Activated CD8-positive, alpha-beta T cell treated with anti-CD3 and anti-CD28 coated beads for 36 hours (primary cell): ENCODE measurements around the gene MANBA. TPM values are rescaled to one million over a fixed set of nuclear protein-coding genes. Genes with fewer than 3 reads are reported as not detected.
"Not testable (repeated sequence)": the region's sequence is repeated elsewhere in the genome, so short reads cannot be mapped to it uniquely, and the experiment has no call there.

Experiments used
- ATAC-seq: fragments of 200-7000 bp; cut with Tn5 transposase; one replicate; pipeline ENCODE4 v1.10.0; 2021; ENCODE audit warnings: mild to moderate bottlenecking, moderate library complexity
- CTCF ChIA-PET: fragments of 350-600 bp; sonication (Branson Sonifier 250); formaldehyde crosslinking; loops from one replicate; lab custom pipeline; 2021; ENCODE audit warnings: antibody characterized with exemption; lab: Charles Lee
- POLR2A ChIA-PET: fragments of 350-600 bp; sonication (Branson Sonifier 250); formaldehyde crosslinking; loops from one replicate; lab custom pipeline; 2021; ENCODE audit warnings: antibody characterized with exemption; lab: Charles Lee
- DNase-seq: peaks from one replicate; pipeline ENCODE4 v3.0.0-alpha.2; 2020
- H3K27ac Mint-ChIP-seq: one replicate; pipeline ENCODE4 v1.8.0; 2021; ENCODE audit warnings: mild to moderate bottlenecking, mixed read lengths
- H3K27me3 Mint-ChIP-seq: one replicate; pipeline ENCODE4 v1.8.0; 2021; ENCODE audit warnings: mixed read lengths
- H3K36me3 Mint-ChIP-seq: one replicate; pipeline ENCODE4 v1.8.0; 2021; ENCODE audit warnings: low read depth, mixed read lengths
- H3K4me1 Mint-ChIP-seq: one replicate; pipeline ENCODE4 v1.8.0; 2021; ENCODE audit warnings: low read depth, mixed read lengths
- H3K4me3 Mint-ChIP-seq: one replicate; pipeline ENCODE4 v1.8.0; 2021; ENCODE audit warnings: mild to moderate bottlenecking, moderate library complexity, mixed read lengths
- H3K9me3 Mint-ChIP-seq: one replicate; pipeline ENCODE4 v1.8.0; 2021; ENCODE audit warnings: mixed read lengths
- CTCF ChIP-seq: fragments of 200-600 bp; IDR thresholded peaks from one replicate; pipeline ENCODE4 v1.8.0; 2022; ENCODE audit warnings: antibody characterized with exemption, mild to moderate bottlenecking
- intact Hi-C: fragments of 100-400 bp; cut with micrococcal nuclease; formaldehyde crosslinking; loops from one replicate; pipeline ENCODE4 v1.10.0; 2022
- total RNA-seq, 2 experiments: library from RNA; stranded (reverse); gene quantifications; one replicate each; pipeline ENCODE4 v1.2.3, GENCODE V29; 2021

Gene MANBA
- total RNA-seq, 2 experiments from 2014 or later, result 14.5 to 16.3 TPM

DNA sequence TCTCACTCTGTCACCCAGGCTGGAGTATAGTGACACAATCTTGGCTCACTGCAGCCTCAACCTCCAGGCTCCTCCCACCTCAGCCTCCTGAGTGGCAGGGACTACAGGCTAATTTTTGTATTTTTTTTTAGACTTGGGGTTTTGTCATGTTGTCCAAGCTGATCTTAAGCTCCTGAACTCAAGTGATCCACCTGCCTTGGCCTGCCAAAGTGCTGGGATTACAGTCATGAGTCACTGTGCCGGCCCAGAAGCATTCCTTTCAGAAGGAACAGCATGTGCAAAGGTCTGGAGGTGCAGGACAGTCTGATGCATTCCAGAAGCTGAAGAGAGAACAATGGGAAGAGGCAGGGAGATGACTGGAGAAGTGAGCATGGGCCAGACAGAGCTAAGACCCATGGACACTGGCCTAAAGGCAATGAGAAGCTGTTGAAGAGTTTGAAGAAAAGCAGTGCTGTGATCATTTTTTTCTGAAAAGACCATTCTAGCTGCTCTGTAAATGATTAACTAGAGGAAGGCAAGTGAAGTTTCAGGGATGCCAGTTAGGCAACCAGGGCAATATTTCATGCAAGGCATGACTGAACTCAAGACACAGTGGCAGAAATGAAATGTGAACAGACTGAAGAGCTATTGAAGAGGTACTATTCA lies 43.2 kb downstream of the MANBA start:
- no peak for TF ChIP-seq CTCF
- Mint-ChIP-seq H3K4me1 (peaks cover 4% of the 10 kb centered on the region), H3K27me3 (no peaks in the 10 kb centered on the region), H3K27ac (no peak overlapping the region), H3K4me3 (no peak overlapping the region), H3K9me3 (no peaks in the 10 kb centered on the region), H3K36me3 (peaks cover 29% of the 10 kb centered on the region)
- DNase-seq (no peak), ATAC-seq (no peak)
- intact Hi-C loops, result no loop called here
- ChIA-PET POLR2A (no interaction called here), CTCF (no interaction called here)

GRCh38 chr4:102715057-102715456 lies 45.7 kb downstream of the MANBA start:
- ATAC-seq (no peak), DNase-seq (no peak)
- intact Hi-C loops, result no loop called here
- no peaks in the 10 kb centered on the region for H3K9me3 Mint-ChIP-seq
- H3K27me3 Mint-ChIP-seq, result no peaks in the 10 kb centered on the region
- ChIA-PET POLR2A (no interaction called here), CTCF (interaction anchor here (0.9 kb wide), 1 partner anchor 293 kb away, joined by 3 read pairs; no protein-coding TSS in a partner anchor)
- H3K4me3 Mint-ChIP-seq, result no peak overlapping the region
- H3K27ac Mint-ChIP-seq, result no peak overlapping the region
- peaks cover 4% of the 10 kb centered on the region for H3K4me1 Mint-ChIP-seq
- H3K36me3 Mint-ChIP-seq, result peaks cover 29% of the 10 kb centered on the region
- TF ChIP-seq CTCF, result no peak

- H3K9me3 Mint-ChIP-seq, CTCF ChIA-PET, intact Hi-C loops, DNase-seq, H3K27me3 Mint-ChIP-seq, POLR2A ChIA-PET, H3K4me1 Mint-ChIP-seq, H3K27ac Mint-ChIP-seq, ATAC-seq, H3K4me3 Mint-ChIP-seq: not testable (repeated sequence)
- H3K36me3 Mint-ChIP-seq, result peaks cover 20% of the 10 kb centered on the region
Measured at GRCh38 chr4:102713774-102714173, 47.0 kb downstream of the MANBA start.

- Mint-ChIP-seq H3K27me3 (no peaks in the 10 kb centered on the region), H3K36me3 (peaks cover 18% of the 10 kb centered on the region), H3K27ac (no peak overlapping the region), H3K4me3 (no peak overlapping the region), H3K4me1 (peaks cover 3% of the 10 kb centered on the region), H3K9me3 (no peaks in the 10 kb centered on the region)
- POLR2A ChIA-PET, result no interaction called here
- intact Hi-C loops, result no loop called here
- CTCF ChIA-PET, result interaction anchor here (1.4 kb wide), 1 partner anchor 18 kb away, joined by 3 read pairs; no protein-coding TSS in a partner anchor
- no peak for DNase-seq
- no peak for ATAC-seq
- no peak for TF ChIP-seq CTCF
Measured at GRCh38 chr4:102713096-102713495, 47.7 kb downstream of the MANBA start.

GRCh38 chr4:102710986-102711385 lies 49.8 kb downstream of the MANBA start:
- no peak for DNase-seq
- TF ChIP-seq CTCF, result no peak
- no peak for ATAC-seq
- POLR2A ChIA-PET, result no interaction called here
- Mint-ChIP-seq H3K36me3 (peaks cover 23% of the 10 kb centered on the region), H3K4me3 (no peak overlapping the region), H3K9me3 (no peaks in the 10 kb centered on the region), H3K4me1 (peaks cover 3% of the 10 kb centered on the region), H3K27ac (no peak overlapping the region), H3K27me3 (no peaks in the 10 kb centered on the region)
- CTCF ChIA-PET, result no interaction called here
- intact Hi-C loops, result no loop called here
